HepG2 (cell line): ENCODE data around the gene LRRC8E. TPM values are rescaled to one million over a fixed set of nuclear protein-coding genes. Genes with fewer than 3 reads are reported as not detected.
A peak's percentile ranks its signal among the peaks of the same experiment; 100 is the strongest.

ENCODE experiments used
- ATF2 ChIP-seq: sonication (generic); formaldehyde crosslinking; IDR thresholded peaks from 2 replicates; pipeline ENCODE4 v1.4.0; 2020; ENCODE audit warnings: missing genetic modification reagents
- BRCA1 ChIP-seq: sonication (generic); formaldehyde crosslinking; IDR thresholded peaks from 2 replicates; pipeline ENCODE4 v1.4.0; 2020; ENCODE audit warnings: missing genetic modification reagents
- CBX2 ChIP-seq, 2 experiments: fragments of 200-600 bp in 1 of 2; sonication (generic); formaldehyde crosslinking in 1 of 2; IDR thresholded peaks; 2 replicates each; pipeline versions ENCODE4 v1.7.0 to v1.8.1; 2018 to 2022; ENCODE audit warnings: low read depth in 2 of 2, low read length in 1 of 2, mild to moderate bottlenecking in 1 of 2, missing genetic modification reagents in 1 of 2
- FOSL2 ChIP-seq: sonication (generic); formaldehyde crosslinking; IDR thresholded peaks from 2 replicates; pipeline ENCODE4 v1.4.0; 2020; ENCODE audit warnings: missing genetic modification reagents
- HNRNPL ChIP-seq: fragments of 200-400 bp; formaldehyde crosslinking; IDR thresholded peaks from 2 replicates; pipeline ENCODE4 v1.6.1; 2017; ENCODE audit warnings: mild to moderate bottlenecking, low read depth, low read length
- ISL2 ChIP-seq: sonication (generic); formaldehyde crosslinking; IDR thresholded peaks from 2 replicates; pipeline ENCODE4 v1.5.0; 2020; ENCODE audit warnings: missing genetic modification reagents
- KLF15 ChIP-seq: sonication (generic); formaldehyde crosslinking; IDR thresholded peaks from 2 replicates; pipeline ENCODE4 v1.8.1; 2023; ENCODE audit warnings: borderline replicate concordance, mild to moderate bottlenecking, inconsistent platforms, missing genetic modification reagents, mixed read lengths
- RELA ChIP-seq: sonication (generic); formaldehyde crosslinking; IDR thresholded peaks from 2 replicates; pipeline ENCODE4 v1.4.0; 2020; ENCODE audit warnings: missing genetic modification reagents
- SRY ChIP-seq: sonication (generic); formaldehyde crosslinking; IDR thresholded peaks from 2 replicates; pipeline ENCODE4 v1.8.0; 2022; ENCODE audit warnings: mild to moderate bottlenecking, missing genetic modification reagents
- ZNF430 ChIP-seq: sonication (generic); formaldehyde crosslinking; IDR thresholded peaks from 2 replicates; pipeline ENCODE4 v1.9.0; 2021; ENCODE audit warnings: mild to moderate bottlenecking, missing genetic modification reagents
- ZNF484 ChIP-seq: sonication (generic); formaldehyde crosslinking; IDR thresholded peaks from 2 replicates; pipeline ENCODE4 v1.5.1; 2020; ENCODE audit warnings: mild to moderate bottlenecking, low read depth, missing genetic modification reagents, borderline replicate concordance
- polyA plus RNA-seq, 8 experiments: library from polyadenylated mRNA; depleted of rRNA in 3 of 8; stranded (reverse) in 7 of 8; unstranded in 1 of 8; fragments of >200 nt; fragmentation: Illumina TruSeq in 4 of 8; extraction: Trizol in 4 of 8; gene quantifications; 2 replicates each; pipeline versions ENCODE4 v1.2.1 to v1.2.3, GENCODE V29; 2011 to 2016; ENCODE audit warnings: low read depth in 4 of 8, missing spikeins in 1 of 8, mixed read lengths in 1 of 8; ENCODE audit not compliant: insufficient read depth in 1 of 8
- total RNA-seq, 5 experiments: library from RNA; depleted of rRNA; stranded (reverse); fragments of >200 nt; fragmentation: Illumina TruSeq; extraction: Trizol; gene quantifications; 2 replicates each; pipeline ENCODE4 v1.2.3, GENCODE V29; 2016; ENCODE audit warnings: low read depth in 1 of 5
- TF ChIP-seq, protein P1 (sequence below): sonication (generic); formaldehyde crosslinking; IDR thresholded peaks from 2 replicates; pipeline ENCODE4 v1.5.0; 2020; ENCODE audit warnings: mild to moderate bottlenecking, missing genetic modification reagents, borderline replicate concordance
- TF ChIP-seq, protein P2 (sequence below): sonication (generic); formaldehyde crosslinking; IDR thresholded peaks from 2 replicates; pipeline ENCODE4 v1.4.0; 2020; ENCODE audit warnings: mild to moderate bottlenecking, missing genetic modification reagents

Gene LRRC8E
- total and polyA plus RNA-seq, 2 of the 13 experiments (the other 11 are each of a cell fraction or from before 2014, with no cell fraction given): 8.0 to 10.3 TPM

- TF ChIP-seq, protein P1, sequence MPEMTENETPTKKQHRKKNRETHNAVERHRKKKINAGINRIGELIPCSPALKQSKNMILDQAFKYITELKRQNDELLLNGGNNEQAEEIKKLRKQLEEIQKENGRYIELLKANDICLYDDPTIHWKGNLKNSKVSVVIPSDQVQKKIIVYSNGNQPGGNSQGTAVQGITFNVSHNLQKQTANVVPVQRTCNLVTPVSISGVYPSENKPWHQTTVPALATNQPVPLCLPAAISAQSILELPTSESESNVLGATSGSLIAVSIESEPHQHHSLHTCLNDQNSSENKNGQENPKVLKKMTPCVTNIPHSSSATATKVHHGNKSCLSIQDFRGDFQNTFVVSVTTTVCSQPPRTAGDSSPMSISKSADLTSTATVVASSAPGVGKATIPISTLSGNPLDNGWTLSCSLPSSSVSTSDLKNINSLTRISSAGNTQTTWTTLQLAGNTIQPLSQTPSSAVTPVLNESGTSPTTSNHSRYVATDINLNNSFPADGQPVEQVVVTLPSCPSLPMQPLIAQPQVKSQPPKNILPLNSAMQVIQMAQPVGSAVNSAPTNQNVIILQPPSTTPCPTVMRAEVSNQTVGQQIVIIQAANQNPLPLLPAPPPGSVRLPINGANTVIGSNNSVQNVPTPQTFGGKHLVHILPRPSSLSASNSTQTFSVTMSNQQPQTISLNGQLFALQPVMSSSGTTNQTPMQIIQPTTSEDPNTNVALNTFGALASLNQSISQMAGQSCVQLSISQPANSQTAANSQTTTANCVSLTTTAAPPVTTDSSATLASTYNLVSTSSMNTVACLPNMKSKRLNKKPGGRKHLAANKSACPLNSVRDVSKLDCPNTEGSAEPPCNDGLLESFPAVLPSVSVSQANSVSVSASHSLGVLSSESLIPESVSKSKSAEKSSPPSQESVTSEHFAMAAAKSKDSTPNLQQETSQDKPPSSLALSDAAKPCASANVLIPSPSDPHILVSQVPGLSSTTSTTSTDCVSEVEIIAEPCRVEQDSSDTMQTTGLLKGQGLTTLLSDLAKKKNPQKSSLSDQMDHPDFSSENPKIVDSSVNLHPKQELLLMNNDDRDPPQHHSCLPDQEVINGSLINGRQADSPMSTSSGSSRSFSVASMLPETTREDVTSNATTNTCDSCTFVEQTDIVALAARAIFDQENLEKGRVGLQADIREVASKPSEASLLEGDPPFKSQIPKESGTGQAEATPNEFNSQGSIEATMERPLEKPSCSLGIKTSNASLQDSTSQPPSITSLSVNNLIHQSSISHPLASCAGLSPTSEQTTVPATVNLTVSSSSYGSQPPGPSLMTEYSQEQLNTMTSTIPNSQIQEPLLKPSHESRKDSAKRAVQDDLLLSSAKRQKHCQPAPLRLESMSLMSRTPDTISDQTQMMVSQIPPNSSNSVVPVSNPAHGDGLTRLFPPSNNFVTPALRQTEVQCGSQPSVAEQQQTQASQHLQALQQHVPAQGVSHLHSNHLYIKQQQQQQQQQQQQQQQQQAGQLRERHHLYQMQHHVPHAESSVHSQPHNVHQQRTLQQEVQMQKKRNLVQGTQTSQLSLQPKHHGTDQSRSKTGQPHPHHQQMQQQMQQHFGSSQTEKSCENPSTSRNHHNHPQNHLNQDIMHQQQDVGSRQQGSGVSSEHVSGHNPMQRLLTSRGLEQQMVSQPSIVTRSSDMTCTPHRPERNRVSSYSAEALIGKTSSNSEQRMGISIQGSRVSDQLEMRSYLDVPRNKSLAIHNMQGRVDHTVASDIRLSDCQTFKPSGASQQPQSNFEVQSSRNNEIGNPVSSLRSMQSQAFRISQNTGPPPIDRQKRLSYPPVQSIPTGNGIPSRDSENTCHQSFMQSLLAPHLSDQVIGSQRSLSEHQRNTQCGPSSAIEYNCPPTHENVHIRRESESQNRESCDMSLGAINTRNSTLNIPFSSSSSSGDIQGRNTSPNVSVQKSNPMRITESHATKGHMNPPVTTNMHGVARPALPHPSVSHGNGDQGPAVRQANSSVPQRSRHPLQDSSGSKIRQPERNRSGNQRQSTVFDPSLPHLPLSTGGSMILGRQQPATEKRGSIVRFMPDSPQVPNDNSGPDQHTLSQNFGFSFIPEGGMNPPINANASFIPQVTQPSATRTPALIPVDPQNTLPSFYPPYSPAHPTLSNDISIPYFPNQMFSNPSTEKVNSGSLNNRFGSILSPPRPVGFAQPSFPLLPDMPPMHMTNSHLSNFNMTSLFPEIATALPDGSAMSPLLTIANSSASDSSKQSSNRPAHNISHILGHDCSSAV: no peak
- TF ChIP-seq FOSL2 (CRISPR knock-in tag): peak; percentile 72
- TF ChIP-seq ZNF430 (CRISPR knock-in tag): peak; percentile 75; the same call in 1 of the 2 replicates
- TF ChIP-seq ISL2: peak; percentile 28; the same call in 1 of the 2 replicates
- TF ChIP-seq SRY (CRISPR knock-in tag): no peak; the same call in 1 of the 2 replicates
- TF ChIP-seq ZNF484: 0 out of 2 replicates have a peak, but pooled peaks have one; percentile 37
- TF ChIP-seq BRCA1 (CRISPR knock-in tag): peak; percentile 18; the same call in 1 of the 2 replicates
- TF ChIP-seq, protein P2, sequence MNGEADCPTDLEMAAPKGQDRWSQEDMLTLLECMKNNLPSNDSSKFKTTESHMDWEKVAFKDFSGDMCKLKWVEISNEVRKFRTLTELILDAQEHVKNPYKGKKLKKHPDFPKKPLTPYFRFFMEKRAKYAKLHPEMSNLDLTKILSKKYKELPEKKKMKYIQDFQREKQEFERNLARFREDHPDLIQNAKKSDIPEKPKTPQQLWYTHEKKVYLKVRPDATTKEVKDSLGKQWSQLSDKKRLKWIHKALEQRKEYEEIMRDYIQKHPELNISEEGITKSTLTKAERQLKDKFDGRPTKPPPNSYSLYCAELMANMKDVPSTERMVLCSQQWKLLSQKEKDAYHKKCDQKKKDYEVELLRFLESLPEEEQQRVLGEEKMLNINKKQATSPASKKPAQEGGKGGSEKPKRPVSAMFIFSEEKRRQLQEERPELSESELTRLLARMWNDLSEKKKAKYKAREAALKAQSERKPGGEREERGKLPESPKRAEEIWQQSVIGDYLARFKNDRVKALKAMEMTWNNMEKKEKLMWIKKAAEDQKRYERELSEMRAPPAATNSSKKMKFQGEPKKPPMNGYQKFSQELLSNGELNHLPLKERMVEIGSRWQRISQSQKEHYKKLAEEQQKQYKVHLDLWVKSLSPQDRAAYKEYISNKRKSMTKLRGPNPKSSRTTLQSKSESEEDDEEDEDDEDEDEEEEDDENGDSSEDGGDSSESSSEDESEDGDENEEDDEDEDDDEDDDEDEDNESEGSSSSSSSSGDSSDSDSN (CRISPR knock-in tag): peak; percentile 88
- peak; percentile 44; the same call in 1 of the 2 replicates for TF ChIP-seq KLF15 (CRISPR knock-in tag)
- TF ChIP-seq ATF2: peak; percentile 91
- no peak for TF ChIP-seq CBX2 (IDR thresholded peaks at IDR 0.05; ENCODE audit: low read depth, low read length)
- no peak for TF ChIP-seq CBX2 (CRISPR knock-in tag; IDR thresholded peaks at IDR 0.05; ENCODE audit: low read depth)
- TF ChIP-seq HNRNPL: 0 out of 2 replicates have a peak, but pooled peaks have one; percentile 39
- TF ChIP-seq RELA (CRISPR knock-in tag): no peak
These were observed 55.3 kb downstream of the LRRC8E start, which contains the start of gene TIMM44 (continued) for GRCh38 chr19:7943444-7944176.
